ENCODE data around the gene SCARF1. TPM values are rescaled to one million over a fixed set of nuclear protein-coding genes. Genes with fewer than 3 reads are reported as not detected.
"Not testable (repeated sequence)": the region's sequence is repeated elsewhere in the genome, so short reads cannot be mapped to it uniquely, and the experiment has no call there.

The SCARF1 gene
- total RNA-seq, 1 donor = 0.90 TPM

DNA sequence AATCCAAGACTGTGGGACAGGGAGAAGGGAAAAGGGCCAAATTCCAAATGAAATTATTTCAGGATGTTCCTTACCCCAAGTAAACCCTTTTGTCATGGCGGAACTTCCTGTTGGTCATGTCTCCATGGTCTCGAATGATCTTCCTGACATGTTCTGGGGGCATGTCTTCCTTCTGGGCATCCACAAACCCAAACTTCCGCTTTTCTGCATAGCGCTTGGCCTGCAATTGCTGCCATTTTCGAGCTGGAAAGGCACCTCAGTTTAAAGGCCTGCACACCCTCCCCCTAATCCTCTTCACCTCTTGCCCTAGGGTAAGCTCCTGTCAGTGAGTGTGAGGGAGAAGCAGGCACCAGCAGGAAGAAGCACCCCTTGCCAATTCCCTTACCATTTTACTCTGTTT is 37.9 kb upstream of the SCARF1 start:
- H3K4me3 ChIP-seq (ENCODE audit: low read depth, low read length) = peak overlapping the region; percentile 81
- TF ChIP-seq, protein P1, sequence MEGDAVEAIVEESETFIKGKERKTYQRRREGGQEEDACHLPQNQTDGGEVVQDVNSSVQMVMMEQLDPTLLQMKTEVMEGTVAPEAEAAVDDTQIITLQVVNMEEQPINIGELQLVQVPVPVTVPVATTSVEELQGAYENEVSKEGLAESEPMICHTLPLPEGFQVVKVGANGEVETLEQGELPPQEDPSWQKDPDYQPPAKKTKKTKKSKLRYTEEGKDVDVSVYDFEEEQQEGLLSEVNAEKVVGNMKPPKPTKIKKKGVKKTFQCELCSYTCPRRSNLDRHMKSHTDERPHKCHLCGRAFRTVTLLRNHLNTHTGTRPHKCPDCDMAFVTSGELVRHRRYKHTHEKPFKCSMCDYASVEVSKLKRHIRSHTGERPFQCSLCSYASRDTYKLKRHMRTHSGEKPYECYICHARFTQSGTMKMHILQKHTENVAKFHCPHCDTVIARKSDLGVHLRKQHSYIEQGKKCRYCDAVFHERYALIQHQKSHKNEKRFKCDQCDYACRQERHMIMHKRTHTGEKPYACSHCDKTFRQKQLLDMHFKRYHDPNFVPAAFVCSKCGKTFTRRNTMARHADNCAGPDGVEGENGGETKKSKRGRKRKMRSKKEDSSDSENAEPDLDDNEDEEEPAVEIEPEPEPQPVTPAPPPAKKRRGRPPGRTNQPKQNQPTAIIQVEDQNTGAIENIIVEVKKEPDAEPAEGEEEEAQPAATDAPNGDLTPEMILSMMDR (IDR thresholded peaks at IDR 0.05; ENCODE audit: insufficient read depth, low read length) = no peak
- no peak for DNase-seq (ENCODE audit: low read depth)

DNA sequence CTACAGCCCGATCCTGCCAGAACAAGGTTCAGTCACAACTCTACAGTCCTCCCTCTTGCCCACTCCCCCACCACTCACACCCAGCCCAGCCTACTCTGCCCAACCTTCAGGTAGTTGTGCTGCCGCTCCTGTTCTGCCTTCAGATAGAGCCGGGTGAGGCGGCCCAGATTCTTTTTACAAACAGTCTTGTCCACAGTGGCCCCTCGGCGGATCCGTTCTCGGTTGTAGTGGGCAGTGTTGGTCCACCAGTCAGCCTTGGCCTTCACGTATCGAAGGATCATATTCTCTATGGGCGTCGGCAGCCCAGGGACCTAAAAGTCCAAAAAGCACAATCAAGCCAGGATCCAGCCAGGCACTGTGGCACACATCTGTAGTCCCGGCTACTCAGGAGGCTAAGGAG is 30.9 kb upstream of the SCARF1 start:
- TF ChIP-seq, protein P1 (IDR thresholded peaks at IDR 0.05; ENCODE audit: insufficient read depth, low read length) = no peak
- no peak overlapping the region for H3K4me3 ChIP-seq (ENCODE audit: low read depth, low read length)
- DNase-seq (ENCODE audit: low read depth) = no peak

DNA sequence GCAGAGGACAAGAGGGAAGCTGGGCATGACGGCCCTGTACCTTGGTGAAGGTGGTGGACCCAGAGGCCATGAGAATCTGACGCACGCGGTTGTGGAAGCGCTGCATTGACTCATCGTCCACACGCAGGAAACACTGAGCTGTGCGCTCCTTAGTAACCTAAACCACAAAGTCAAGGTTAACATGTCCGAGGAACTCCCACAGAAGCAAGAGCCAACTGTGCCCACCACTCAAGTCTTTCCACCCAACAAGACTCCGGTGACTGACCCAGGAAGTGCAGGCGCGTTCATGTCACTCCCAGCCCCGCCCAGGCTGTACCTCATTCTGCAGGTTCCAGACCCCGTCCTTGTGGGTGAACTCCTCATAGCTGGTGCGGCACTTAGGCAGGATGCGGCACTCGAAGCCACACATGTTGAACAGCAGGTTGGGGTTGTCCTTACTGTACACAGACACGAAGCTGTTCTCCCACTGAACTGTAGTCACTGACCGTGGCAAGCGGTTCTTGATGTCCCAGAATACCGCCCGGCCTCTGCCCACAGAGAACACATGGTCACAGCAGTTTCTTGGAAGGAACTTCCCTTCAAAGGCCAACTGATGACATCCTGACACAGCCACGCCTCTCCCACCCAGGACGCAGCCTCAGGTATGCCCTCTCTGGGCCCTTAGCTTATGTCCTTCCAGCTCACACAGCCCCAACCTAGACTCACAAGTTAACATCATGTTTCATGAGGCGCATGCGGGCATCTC is 27.7 kb upstream of the SCARF1 start:
- H3K4me3 ChIP-seq (ENCODE audit: low read depth, low read length) = no peak overlapping the region
- no peak for DNase-seq (ENCODE audit: low read depth)
- TF ChIP-seq, protein P1 (IDR thresholded peaks at IDR 0.05; ENCODE audit: insufficient read depth, low read length) = no peak

DNA sequence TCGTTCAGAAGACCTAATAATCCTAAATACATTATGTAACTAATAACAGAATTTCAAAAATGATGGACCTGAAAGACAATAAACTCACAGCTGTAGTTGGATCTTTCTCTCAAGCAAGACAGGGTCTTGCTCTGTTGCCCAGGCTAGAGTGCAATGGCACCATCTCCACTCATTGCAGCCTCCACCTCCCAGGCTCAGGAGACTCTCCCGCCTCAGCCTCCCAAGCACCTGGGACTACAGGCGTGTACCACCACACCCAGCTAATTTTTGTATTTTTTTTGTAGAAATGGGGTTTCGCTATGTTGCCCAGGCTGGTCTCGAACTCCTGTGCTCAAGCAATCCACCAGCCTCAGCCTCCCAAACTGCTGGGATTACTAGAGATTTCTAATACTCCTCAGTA is 18.4 kb upstream of the SCARF1 start:
- not testable (repeated sequence) for H3K4me3 ChIP-seq (ENCODE audit: low read depth, low read length); DNase-seq (ENCODE audit: low read depth)

DNA sequence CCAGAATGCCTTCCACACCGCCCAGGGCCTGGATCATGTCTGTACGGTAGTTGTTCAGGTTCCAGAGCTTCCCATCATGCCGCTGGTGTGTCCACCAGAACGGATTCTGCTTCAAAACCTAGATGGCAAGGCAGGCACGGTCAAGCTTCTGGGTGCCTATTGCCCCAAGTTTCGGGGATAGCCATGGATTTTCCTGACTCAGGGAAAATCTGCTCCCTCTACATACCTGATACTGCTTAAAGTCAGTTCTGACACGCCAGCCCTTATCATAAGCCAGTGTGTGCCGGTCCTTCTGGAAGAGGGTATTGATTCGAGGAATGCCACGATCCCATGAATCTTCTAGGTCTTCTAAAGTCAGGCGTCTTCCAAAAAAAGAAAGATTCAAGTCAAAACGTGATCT is 15.5 kb upstream of the SCARF1 start:
- no peak overlapping the region for H3K4me3 ChIP-seq (ENCODE audit: low read depth, low read length)
- no peak for DNase-seq (ENCODE audit: low read depth)
- TF ChIP-seq, protein P1 (IDR thresholded peaks at IDR 0.05; ENCODE audit: insufficient read depth, low read length) = no peak

DNA sequence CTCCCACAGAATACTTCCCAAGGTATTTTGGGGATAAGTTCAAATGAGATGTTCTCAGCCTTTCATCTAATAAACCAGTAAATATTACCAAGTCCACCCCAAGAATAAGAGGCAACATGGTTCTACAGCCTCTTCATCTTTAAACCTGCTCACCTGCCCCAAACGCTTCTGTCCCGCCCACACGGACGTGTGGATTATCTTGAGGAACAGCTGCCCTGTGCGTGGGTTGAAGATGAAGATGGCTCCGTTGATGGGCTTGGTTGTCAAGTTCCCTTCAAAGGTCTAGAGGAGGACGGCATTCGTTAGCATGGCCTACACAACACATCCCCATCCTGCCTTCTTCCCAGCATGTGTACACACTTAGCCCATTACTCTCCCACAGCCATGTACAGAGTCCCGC is 12.6 kb upstream of the SCARF1 start:
- TF ChIP-seq, protein P1 (IDR thresholded peaks at IDR 0.05; ENCODE audit: insufficient read depth, low read length) = no peak
- DNase-seq (ENCODE audit: low read depth) = no peak
- H3K4me3 ChIP-seq (ENCODE audit: low read depth, low read length) = no peak overlapping the region

DNA sequence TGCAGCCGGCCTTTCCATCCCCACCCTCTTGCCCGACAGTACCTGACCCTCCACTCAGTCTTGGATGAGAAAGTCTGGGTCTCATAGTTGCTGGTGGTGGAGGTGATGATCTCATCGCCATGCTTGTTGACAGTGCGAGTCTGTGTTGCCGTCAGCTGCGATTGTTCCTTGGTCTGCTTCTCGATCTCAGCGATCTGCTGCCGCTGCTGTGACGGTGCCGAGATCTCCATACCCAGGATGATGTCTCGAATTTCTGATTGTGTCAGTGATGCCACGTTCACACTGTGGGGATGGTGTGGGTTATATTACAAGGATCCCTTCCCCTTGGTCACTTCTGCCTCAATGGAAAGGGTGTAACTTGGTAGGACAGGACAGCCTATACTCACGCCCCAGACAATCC is 8.2 kb upstream of the SCARF1 start:
- TF ChIP-seq, protein P1 (IDR thresholded peaks at IDR 0.05; ENCODE audit: insufficient read depth, low read length) = no peak
- H3K4me3 ChIP-seq (ENCODE audit: low read depth, low read length) = no peak overlapping the region
- no peak for DNase-seq (ENCODE audit: low read depth)

DNA sequence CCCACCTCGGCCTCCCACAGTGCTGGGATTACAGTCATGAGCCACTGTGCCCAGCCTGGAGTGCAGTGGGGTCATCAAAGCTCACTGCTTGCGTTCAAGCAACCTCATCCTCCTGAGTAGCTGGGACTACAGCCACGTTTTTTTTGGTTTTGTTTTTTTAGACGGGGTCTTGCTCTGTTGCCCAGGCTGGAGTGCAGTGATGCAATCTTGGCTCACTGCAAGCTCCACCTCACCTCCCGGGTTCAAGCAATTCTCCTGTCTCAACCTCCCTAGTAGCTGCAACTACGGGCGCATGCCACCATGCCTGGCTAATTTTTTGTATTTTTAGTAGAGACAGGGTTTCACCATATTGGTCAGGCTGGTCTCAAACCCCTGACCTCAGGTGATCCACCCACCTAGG is 7.3 kb upstream of the SCARF1 start:
- not testable (repeated sequence) for H3K4me3 ChIP-seq (ENCODE audit: low read depth, low read length); DNase-seq (ENCODE audit: low read depth)

Measured in fibroblast of the aortic adventitia (primary cell).